Progenitor cell of endocrine pancreas (in vitro differentiated cells): ENCODE results near the gene FOXK1. TPM values are rescaled to one million over a fixed set of nuclear protein-coding genes. Genes with fewer than 3 reads are reported as not detected.

Experiments used
- DNase-seq: peaks from one replicate; pipeline ENCODE4 v3.0.0; 2021; ENCODE audit warnings: low spot score; ENCODE audit not compliant: unreplicated experiment
- H3K27ac Mint-ChIP-seq: 2 replicates; pipeline ENCODE4 v1.8.0; 2021; ENCODE audit warnings: mild to moderate bottlenecking, moderate library complexity, mixed read lengths
- H3K27me3 Mint-ChIP-seq: 2 replicates; pipeline ENCODE4 v1.8.0; 2021; ENCODE audit warnings: mixed read lengths
- H3K36me3 Mint-ChIP-seq: 2 replicates; pipeline ENCODE4 v1.8.0; 2022; ENCODE audit warnings: mixed read lengths; ENCODE audit not compliant: insufficient read depth
- H3K4me1 Mint-ChIP-seq: 2 replicates; pipeline ENCODE4 v1.8.0; 2021; ENCODE audit warnings: low read depth, mixed read lengths
- H3K4me3 Mint-ChIP-seq: 2 replicates; pipeline ENCODE4 v1.8.0; 2021; ENCODE audit warnings: low read depth, mild to moderate bottlenecking, moderate library complexity, mixed read lengths
- H3K9me3 Mint-ChIP-seq: 2 replicates; pipeline ENCODE4 v1.8.0; 2021; ENCODE audit warnings: low read depth, mixed read lengths
- total RNA-seq: library from RNA; stranded (reverse); gene quantifications from 2 replicates; pipeline ENCODE4 v1.2.1, GENCODE V29; 2021
- TF ChIP-seq, protein P1 (sequence below): fragments of 200-600 bp; sonication (generic); IDR thresholded peaks from one replicate; pipeline ENCODE4 v1.5.0; 2021; ENCODE audit warnings: antibody characterized with exemption, mild to moderate bottlenecking; ENCODE audit not compliant: unreplicated experiment

FOXK1 gene
- total RNA-seq, 1 donor from 2014 or later, result 47.6 TPM

- no peak overlapping the region for H3K27ac Mint-ChIP-seq
- H3K27me3 Mint-ChIP-seq, result no peaks in the 10 kb centered on the region
- DNase-seq, result no peak
- H3K4me3 Mint-ChIP-seq, result no peak overlapping the region
- peaks cover 26% of the 10 kb centered on the region for H3K4me1 Mint-ChIP-seq
- TF ChIP-seq, protein P1, sequence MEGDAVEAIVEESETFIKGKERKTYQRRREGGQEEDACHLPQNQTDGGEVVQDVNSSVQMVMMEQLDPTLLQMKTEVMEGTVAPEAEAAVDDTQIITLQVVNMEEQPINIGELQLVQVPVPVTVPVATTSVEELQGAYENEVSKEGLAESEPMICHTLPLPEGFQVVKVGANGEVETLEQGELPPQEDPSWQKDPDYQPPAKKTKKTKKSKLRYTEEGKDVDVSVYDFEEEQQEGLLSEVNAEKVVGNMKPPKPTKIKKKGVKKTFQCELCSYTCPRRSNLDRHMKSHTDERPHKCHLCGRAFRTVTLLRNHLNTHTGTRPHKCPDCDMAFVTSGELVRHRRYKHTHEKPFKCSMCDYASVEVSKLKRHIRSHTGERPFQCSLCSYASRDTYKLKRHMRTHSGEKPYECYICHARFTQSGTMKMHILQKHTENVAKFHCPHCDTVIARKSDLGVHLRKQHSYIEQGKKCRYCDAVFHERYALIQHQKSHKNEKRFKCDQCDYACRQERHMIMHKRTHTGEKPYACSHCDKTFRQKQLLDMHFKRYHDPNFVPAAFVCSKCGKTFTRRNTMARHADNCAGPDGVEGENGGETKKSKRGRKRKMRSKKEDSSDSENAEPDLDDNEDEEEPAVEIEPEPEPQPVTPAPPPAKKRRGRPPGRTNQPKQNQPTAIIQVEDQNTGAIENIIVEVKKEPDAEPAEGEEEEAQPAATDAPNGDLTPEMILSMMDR, result no peak
- no peaks in the 10 kb centered on the region for H3K9me3 Mint-ChIP-seq
- no peaks in the 10 kb centered on the region for H3K36me3 Mint-ChIP-seq
Measured at GRCh38 chr7:4693749-4694148, 11.7 kb downstream of the FOXK1 start.

- H3K4me3 Mint-ChIP-seq, result no peak overlapping the region
- no peaks in the 10 kb centered on the region for H3K27me3 Mint-ChIP-seq
- no peak for DNase-seq
- peaks cover 26% of the 10 kb centered on the region for H3K4me1 Mint-ChIP-seq
- no peaks in the 10 kb centered on the region for H3K9me3 Mint-ChIP-seq
- TF ChIP-seq, protein P1, result no peak
- peak overlapping the region; percentile 43 for H3K27ac Mint-ChIP-seq
- H3K36me3 Mint-ChIP-seq, result no peaks in the 10 kb centered on the region
Measured at GRCh38 chr7:4694305-4694704, 12.2 kb downstream of the FOXK1 start.

DNA sequence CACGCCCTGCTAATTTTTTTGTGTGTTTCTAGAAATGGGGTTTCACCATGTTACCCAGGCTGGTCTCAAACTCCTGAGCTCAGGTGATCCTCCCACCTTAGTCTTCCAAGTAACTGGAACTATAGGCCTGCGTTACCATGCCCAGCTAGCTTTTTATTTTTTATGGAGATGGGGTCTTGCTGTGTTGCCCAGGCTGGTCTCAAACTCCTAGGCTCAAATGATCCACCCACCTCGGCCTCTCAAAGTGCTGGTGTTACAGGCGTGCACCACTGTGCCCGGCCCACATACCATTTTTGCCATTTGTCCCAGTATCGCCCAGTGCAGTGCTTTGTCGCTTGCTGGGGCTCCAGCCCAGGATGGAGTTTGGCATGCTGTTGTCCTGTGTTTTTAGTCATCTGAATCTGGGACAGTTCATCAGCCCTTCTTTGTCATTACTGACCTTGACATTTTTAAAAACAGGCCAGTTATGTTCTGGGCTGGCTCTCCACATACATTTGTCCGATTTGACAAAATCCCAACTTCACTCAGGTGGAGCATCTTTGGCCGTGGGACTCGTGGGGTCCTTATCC, 16.7 kb downstream of the FOXK1 start:
- H3K4me3 Mint-ChIP-seq, result no peak overlapping the region
- no peak for DNase-seq
- TF ChIP-seq, protein P1, result no peak
- no peaks in the 10 kb centered on the region for H3K9me3 Mint-ChIP-seq
- H3K36me3 Mint-ChIP-seq, result no peaks in the 10 kb centered on the region
- H3K4me1 Mint-ChIP-seq, result peaks cover 27% of the 10 kb centered on the region
- H3K27ac Mint-ChIP-seq, result no peak overlapping the region
- no peaks in the 10 kb centered on the region for H3K27me3 Mint-ChIP-seq

GRCh38 chr7:4699841-4700240, 17.7 kb downstream of the FOXK1 start:
- H3K36me3 Mint-ChIP-seq, result no peaks in the 10 kb centered on the region
- peak overlapping the region; percentile 78 for H3K27ac Mint-ChIP-seq
- peaks cover 20% of the 10 kb centered on the region for H3K4me1 Mint-ChIP-seq
- TF ChIP-seq, protein P1, result no peak
- no peak overlapping the region for H3K4me3 Mint-ChIP-seq
- no peaks in the 10 kb centered on the region for H3K9me3 Mint-ChIP-seq
- H3K27me3 Mint-ChIP-seq, result no peaks in the 10 kb centered on the region
- no peak for DNase-seq

DNA sequence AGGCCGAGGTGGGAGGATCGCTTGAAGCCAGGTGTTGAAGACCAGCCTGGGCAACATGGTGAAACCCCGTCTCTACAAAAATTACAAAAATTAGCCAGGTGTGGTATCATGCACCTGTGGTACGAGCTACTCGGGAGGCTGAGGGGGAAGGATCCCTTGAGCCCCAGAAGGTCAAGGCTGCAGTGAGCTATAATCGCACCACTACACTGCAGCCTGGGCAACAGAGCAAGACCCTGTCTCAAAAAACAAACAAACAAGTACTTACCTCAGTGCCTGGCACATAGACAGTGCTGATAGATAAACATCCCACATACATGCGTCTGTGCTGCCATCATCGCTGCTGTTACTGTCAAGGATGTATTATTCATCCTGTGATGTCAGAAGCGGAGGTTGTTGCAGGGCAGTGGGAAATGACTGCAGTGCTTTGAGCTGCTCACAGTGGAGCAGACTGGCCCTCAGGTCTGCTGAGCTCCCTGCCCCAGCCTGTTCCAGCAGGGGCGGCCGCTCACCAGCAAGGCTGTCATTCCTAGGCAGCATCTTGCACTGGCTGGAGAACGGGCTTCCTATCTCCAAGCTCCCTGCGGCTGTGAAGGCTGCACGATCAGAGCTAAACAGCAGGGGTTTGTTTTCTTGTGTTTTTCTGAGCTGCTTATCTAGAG, 18.6 kb downstream of the FOXK1 start:
- peak overlapping the region; percentile 33 for H3K27ac Mint-ChIP-seq

More for the DNA sequence above, 18.6 kb downstream of the FOXK1 start:
- TF ChIP-seq, protein P1, result no peak
- H3K4me3 Mint-ChIP-seq, result no peak overlapping the region
- DNase-seq, result no peak
- peaks cover 16% of the 10 kb centered on the region for H3K4me1 Mint-ChIP-seq
- no peaks in the 10 kb centered on the region for H3K27me3 Mint-ChIP-seq
- H3K9me3 Mint-ChIP-seq, result no peaks in the 10 kb centered on the region
- no peaks in the 10 kb centered on the region for H3K36me3 Mint-ChIP-seq
